Natural killer cell (primary cell): Measurements from ENCODE around the gene MAN2A1. TPM values are rescaled to one million over a fixed set of nuclear protein-coding genes. Genes with fewer than 3 reads are reported as not detected.

Experiments used
- ATAC-seq, 3 donors: fragments of 150-1000 bp in 2 of 3; fragments of 200-7000 bp in 1 of 3; cut with Tn5 transposase; 1 replicate in 1 of 3; 2 replicates in 2 of 3; pipeline ENCODE4 v1.10.0; 2021; ENCODE audit warnings: mild to moderate bottlenecking in 2 of 3, moderate library complexity in 2 of 3
- DNase-seq, 2 donors: peaks; one replicate each; pipeline versions ENCODE4 v3.0.0 to v3.0.0-alpha.2; 2013 to 2021; ENCODE audit warnings: mixed read lengths in 1 of 2
- H3K27ac ChIP-seq: one replicate; pipeline ENCODE4 v1.5.1; 2013; ENCODE audit warnings: mild to moderate bottlenecking, low read length
- H3K27me3 ChIP-seq: one replicate; pipeline ENCODE4 v1.6.1; 2013; ENCODE audit warnings: low read length; ENCODE audit not compliant: control insufficient read depth, insufficient read depth
- H3K36me3 ChIP-seq: one replicate; pipeline ENCODE4 v1.6.1; 2013; ENCODE audit warnings: low read length; ENCODE audit not compliant: control insufficient read depth, insufficient read depth
- H3K4me1 ChIP-seq: one replicate; pipeline ENCODE4 v1.6.1; 2013; ENCODE audit warnings: low read length; ENCODE audit not compliant: control insufficient read depth, insufficient read depth
- H3K4me3 ChIP-seq: one replicate; pipeline ENCODE4 v1.5.1; 2013; ENCODE audit warnings: low read length
- H3K9me3 ChIP-seq: one replicate; pipeline ENCODE4 v1.6.1; 2013; ENCODE audit warnings: low read length; ENCODE audit not compliant: control insufficient read depth, insufficient read depth
- H3K27ac Mint-ChIP-seq, 2 donors: one replicate each; pipeline ENCODE4 v1.8.0; 2022; ENCODE audit warnings: mild to moderate bottlenecking in 2 of 2, mixed read lengths in 2 of 2, moderate library complexity in 1 of 2
- H3K27me3 Mint-ChIP-seq, 2 donors: one replicate each; pipeline ENCODE4 v1.8.0; 2022; ENCODE audit warnings: low read depth in 2 of 2, mixed read lengths in 2 of 2
- H3K36me3 Mint-ChIP-seq: one replicate; pipeline ENCODE4 v1.8.0; 2022; ENCODE audit warnings: mixed read lengths
- H3K4me1 Mint-ChIP-seq, 2 donors: one replicate each; pipeline ENCODE4 v1.8.0; 2022; ENCODE audit warnings: mixed read lengths in 2 of 2
- H3K4me3 Mint-ChIP-seq: one replicate; pipeline ENCODE4 v1.8.0; 2022; ENCODE audit warnings: mild to moderate bottlenecking, moderate library complexity, mixed read lengths
- H3K9me3 Mint-ChIP-seq, 2 donors: one replicate each; pipeline ENCODE4 v1.8.0; 2022; ENCODE audit warnings: mixed read lengths in 2 of 2
- CTCF ChIP-seq: fragments of 200-600 bp; IDR thresholded peaks from one replicate; pipeline ENCODE4 v1.8.0; 2022; ENCODE audit warnings: antibody characterized with exemption
- WGBS: methylation state at CpG from one replicate; pipeline ENCODE4 v1.1.7; 2013; ENCODE audit warnings: missing lambda C conversion rate; ENCODE audit not compliant: insufficient coverage; 5-methylcytosine and 5-hydroxymethylcytosine counted together
- intact Hi-C: fragments of 100-400 bp; cut with micrococcal nuclease; formaldehyde crosslinking; loops from one replicate; pipeline ENCODE4 v1.14.2; 2022
- total RNA-seq, 4 donors: library from RNA; stranded (reverse); fragments of 120-200 nt in 1 of 4; gene quantifications; one replicate each; pipeline versions ENCODE4 v1.2.3 to v1.2.4, GENCODE V29; 2013 to 2022

Gene MAN2A1
- total RNA-seq, 3 donors from 2014 or later (not counting 1 experiment from before 2014, with no cell fraction given) = 44.9 to 54.2 (median 50.7) TPM

- Mint-ChIP-seq H3K4me3 (no peak overlapping the region), H3K4me1 (peaks cover 18 to 26% of the 10 kb centered on the region in 2 donors), H3K9me3 (no peaks in the 10 kb centered on the region), H3K27ac (no peak overlapping the region), H3K27me3 (no peaks in the 10 kb centered on the region), H3K36me3 (peaks cover 27% of the 10 kb centered on the region)
- no peak for TF ChIP-seq CTCF
- WGBS = 100% methylated on average over 1 of the region's 4 CpGs
- no peak for ATAC-seq
- Histone ChIP-seq H3K36me3 (peaks cover 30% of the 10 kb centered on the region), H3K9me3 (no peaks in the 10 kb centered on the region), H3K4me3 (no peak overlapping the region), H3K4me1 (peaks cover 3% of the 10 kb centered on the region), H3K27me3 (no peaks in the 10 kb centered on the region), H3K27ac (no peak overlapping the region)
- no peak for DNase-seq
- intact Hi-C loops = no loop called here
Measured at GRCh38 chr5:109844148-109844547, 154.4 kb downstream of the MAN2A1 start.

- DNase-seq = no peak
- Histone ChIP-seq H3K9me3 (no peaks in the 10 kb centered on the region), H3K4me1 (peaks cover 5% of the 10 kb centered on the region), H3K27me3 (no peaks in the 10 kb centered on the region), H3K4me3 (no peak overlapping the region), H3K27ac (no peak overlapping the region), H3K36me3 (peaks cover 30% of the 10 kb centered on the region)
- peaks cover 23 to 32% of the 10 kb centered on the region in 2 donors for H3K4me1 Mint-ChIP-seq
- intact Hi-C loops = no loop called here
- no peak overlapping the region for H3K27ac Mint-ChIP-seq
- TF ChIP-seq CTCF = no peak
- H3K27me3 Mint-ChIP-seq = no peaks in the 10 kb centered on the region
- 87% methylated on average over 4 of the region's 4 CpGs for WGBS
- no peak for ATAC-seq
- no peaks in the 10 kb centered on the region for H3K9me3 Mint-ChIP-seq
- H3K36me3 Mint-ChIP-seq = peaks cover 27% of the 10 kb centered on the region
- no peak overlapping the region for H3K4me3 Mint-ChIP-seq
Measured at GRCh38 chr5:109844695-109845094, 155.0 kb downstream of the MAN2A1 start.

- H3K9me3 Mint-ChIP-seq = no peaks in the 10 kb centered on the region
- WGBS = 97% methylated on average over 3 of the region's 3 CpGs
- no peak overlapping the region for H3K4me3 Mint-ChIP-seq
- Histone ChIP-seq H3K27ac (no peak overlapping the region), H3K4me1 (peaks cover 7% of the 10 kb centered on the region), H3K9me3 (no peaks in the 10 kb centered on the region), H3K27me3 (no peaks in the 10 kb centered on the region), H3K36me3 (peaks cover 24% of the 10 kb centered on the region), H3K4me3 (no peak overlapping the region)
- intact Hi-C loops = no loop called here
- no peak for TF ChIP-seq CTCF
- H3K27me3 Mint-ChIP-seq = no peaks in the 10 kb centered on the region
- peaks cover 38 to 52% of the 10 kb centered on the region in 2 donors for H3K4me1 Mint-ChIP-seq
- H3K27ac Mint-ChIP-seq = peak overlapping the region; percentile 39 to 72
- no peak for DNase-seq
- ATAC-seq = no peak
- peaks cover 13% of the 10 kb centered on the region for H3K36me3 Mint-ChIP-seq
Measured at GRCh38 chr5:109848130-109848529, 158.4 kb downstream of the MAN2A1 start.

- Histone ChIP-seq H3K27me3 (no peaks in the 10 kb centered on the region), H3K9me3 (no peaks in the 10 kb centered on the region), H3K27ac (peak overlapping the region; percentile 18), H3K36me3 (peaks cover 24% of the 10 kb centered on the region), H3K4me3 (no peak overlapping the region), H3K4me1 (peaks cover 7% of the 10 kb centered on the region)
- Mint-ChIP-seq H3K4me3 (peak overlapping the region; percentile 3), H3K36me3 (peaks cover 10% of the 10 kb centered on the region), H3K4me1 (peaks cover 39 to 53% of the 10 kb centered on the region in 2 donors), H3K27me3 (no peaks in the 10 kb centered on the region), H3K9me3 (no peaks in the 10 kb centered on the region), H3K27ac (peak overlapping the region; percentile 39 to 72)
- WGBS = 61% methylated on average over 4 of the region's 4 CpGs
- DNase-seq (peak in 1 of 2 donors; percentile 38), ATAC-seq (peak in 1 of 3 donors; percentile 46)
- TF ChIP-seq CTCF = no peak
- intact Hi-C loops = no loop called here
Measured at GRCh38 chr5:109849478-109850088, 159.9 kb downstream of the MAN2A1 start.
